ENCODE results near the gene VGF.

- TF ChIP-seq YY1 (IDR thresholded peaks at IDR 0.05; ENCODE audit: insufficient read depth, insufficient read length) = no peak
- no peak for TF ChIP-seq SUZ12 (IDR thresholded peaks at IDR 0.05; ENCODE audit: extremely low read depth, insufficient read depth, insufficient read length)
Measured at GRCh38 chr7:101115215-101115614, 50.2 kb downstream of the VGF start.

Data from NT2/D1 (cell line).